ENCODE measurements around the gene FARP1.

Gene FARP1

DNA sequence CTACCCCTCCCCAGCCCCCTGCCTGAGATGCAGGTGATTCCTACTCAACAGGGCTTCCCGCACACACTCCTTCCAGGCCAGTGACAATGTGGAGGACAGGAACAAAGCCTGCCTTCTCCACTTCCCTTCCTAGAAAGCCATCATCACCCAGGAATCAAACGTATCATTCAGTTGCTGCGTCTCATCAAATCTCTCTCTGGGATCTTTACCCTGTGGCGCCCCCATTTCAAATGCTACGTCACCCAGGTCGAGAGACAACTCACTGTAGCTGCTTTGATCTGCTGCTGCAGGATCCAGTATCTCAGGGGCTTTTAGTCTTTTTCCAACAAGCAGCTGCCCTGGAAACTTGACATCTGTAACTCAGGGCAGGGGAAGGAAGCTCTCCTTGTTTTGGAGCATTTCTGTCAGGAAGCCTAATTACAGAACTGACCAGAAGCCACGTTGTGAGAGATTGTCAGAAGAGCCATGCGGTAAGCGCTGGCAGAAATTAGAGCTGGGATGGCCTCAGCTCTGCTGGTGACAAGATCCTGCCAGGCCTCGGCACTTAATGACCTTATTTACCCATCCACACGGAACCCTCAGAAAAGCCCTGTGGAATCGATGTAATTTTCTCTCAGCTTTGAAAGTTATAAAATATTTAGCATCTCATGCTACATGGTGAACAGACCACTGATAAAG is 293.5 kb downstream of the FARP1 start:
- H3K4me3 ChIP-seq (ENCODE audit: low read depth, low read length) = no peak overlapping the region
- TF ChIP-seq CTCF (IDR thresholded peaks at IDR 0.05; ENCODE audit: control insufficient read depth, extremely low read depth, insufficient read depth) = no peak
- DNase-seq (ENCODE audit: low read depth) = no peak

DNA sequence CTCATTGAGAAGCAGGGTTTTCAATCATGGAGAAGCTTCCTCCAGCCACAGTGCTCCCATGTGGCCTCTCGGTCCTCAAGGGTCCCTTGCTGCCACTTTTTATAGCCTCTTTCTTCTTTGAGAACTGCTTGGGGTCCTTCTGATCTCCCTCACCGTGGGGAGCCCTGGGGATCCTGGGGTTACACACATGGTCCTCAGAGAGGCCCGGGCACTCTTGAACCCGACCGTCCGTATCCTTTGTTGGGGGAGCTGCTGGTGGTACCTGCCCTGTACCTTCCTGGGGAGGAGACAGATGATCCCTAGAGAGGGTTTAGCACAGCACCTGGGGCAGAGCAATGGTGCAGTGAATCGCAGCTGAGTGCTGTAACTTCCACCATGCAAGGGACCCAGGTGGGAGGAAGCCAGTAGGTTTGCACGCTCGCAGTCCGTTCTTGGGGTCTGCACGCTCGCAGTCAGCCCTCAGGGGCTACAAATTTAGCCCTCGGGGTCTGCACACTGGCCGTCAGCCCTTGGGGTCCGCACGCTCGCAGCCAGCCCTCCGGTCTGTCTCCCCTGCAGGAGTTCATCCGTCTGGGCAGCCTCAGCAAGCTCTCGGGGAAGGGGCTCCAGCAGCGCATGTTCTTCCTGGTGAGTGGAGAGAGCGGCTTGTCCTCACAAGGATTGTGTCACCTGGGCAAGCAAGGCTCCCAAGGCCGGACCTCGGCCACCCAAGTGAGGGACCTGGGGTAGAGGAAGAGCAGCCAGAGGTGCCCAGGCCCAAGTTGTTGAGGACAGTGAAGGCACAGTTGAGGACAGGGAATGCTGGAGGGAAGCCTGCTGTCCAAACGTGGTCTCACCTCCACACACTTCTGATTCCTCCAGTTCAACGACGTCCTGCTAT is 295.6 kb downstream of the FARP1 start:
- no peak overlapping the region for H3K4me3 ChIP-seq (ENCODE audit: low read depth, low read length)
- DNase-seq (ENCODE audit: low read depth) = no peak

DNA sequence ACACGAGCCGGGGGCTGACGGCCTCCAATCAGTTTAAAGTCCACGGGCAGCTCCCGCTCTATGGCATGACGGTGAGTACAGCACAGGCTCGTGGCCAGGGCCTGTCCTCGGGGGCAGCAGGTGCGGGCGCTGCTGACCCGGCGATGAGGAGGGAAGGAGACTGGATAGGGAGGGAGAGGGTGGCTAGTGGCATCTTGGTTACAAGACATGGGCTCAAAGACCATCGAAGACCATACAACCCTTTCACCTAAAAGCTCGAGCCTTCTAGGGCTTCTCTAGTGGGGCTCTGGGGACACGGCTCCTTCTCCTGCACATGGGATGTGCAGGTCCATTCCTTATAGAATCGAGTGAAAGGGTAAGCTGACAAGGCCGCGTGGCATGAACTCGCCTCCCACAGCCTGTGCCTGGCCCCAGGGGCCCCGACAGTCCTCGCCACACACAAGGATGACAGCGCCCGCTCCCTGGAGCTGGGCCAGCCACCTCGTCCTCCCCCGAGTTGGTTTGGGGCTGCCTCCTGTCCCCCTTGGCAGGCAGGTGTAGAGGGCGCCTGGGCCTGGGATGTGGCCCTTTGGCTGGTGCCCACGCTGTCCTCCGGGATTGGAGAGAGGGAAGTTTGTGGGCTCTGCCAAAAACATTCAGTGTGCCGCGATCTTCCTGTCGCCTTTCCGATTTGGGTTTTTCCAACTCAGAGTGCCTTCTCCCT is 296.4 kb downstream of the FARP1 start:
- no peak for TF ChIP-seq CTCF (IDR thresholded peaks at IDR 0.05; ENCODE audit: control insufficient read depth, extremely low read depth, insufficient read depth)
- DNase-seq (ENCODE audit: low read depth) = no peak
- no peak overlapping the region for H3K4me3 ChIP-seq (ENCODE audit: low read depth, low read length)

More for the DNA sequence above, 295.6 kb downstream of the FARP1 start:
- no peak for TF ChIP-seq CTCF (IDR thresholded peaks at IDR 0.05; ENCODE audit: control insufficient read depth, extremely low read depth, insufficient read depth)

GRCh38 chr13:98439896-98440295 is 297.0 kb downstream of the FARP1 start:
- no peak overlapping the region for H3K4me3 ChIP-seq (ENCODE audit: low read depth, low read length)
- DNase-seq (ENCODE audit: low read depth) = no peak
- no peak for TF ChIP-seq CTCF (IDR thresholded peaks at IDR 0.05; ENCODE audit: control insufficient read depth, extremely low read depth, insufficient read depth)

GRCh38 chr13:98440390-98441055 is 297.6 kb downstream of the FARP1 start:
- no peak for TF ChIP-seq CTCF (IDR thresholded peaks at IDR 0.05; ENCODE audit: control insufficient read depth, extremely low read depth, insufficient read depth)
- H3K4me3 ChIP-seq (ENCODE audit: low read depth, low read length) = no peak overlapping the region
- no peak for DNase-seq (ENCODE audit: low read depth)

DNA sequence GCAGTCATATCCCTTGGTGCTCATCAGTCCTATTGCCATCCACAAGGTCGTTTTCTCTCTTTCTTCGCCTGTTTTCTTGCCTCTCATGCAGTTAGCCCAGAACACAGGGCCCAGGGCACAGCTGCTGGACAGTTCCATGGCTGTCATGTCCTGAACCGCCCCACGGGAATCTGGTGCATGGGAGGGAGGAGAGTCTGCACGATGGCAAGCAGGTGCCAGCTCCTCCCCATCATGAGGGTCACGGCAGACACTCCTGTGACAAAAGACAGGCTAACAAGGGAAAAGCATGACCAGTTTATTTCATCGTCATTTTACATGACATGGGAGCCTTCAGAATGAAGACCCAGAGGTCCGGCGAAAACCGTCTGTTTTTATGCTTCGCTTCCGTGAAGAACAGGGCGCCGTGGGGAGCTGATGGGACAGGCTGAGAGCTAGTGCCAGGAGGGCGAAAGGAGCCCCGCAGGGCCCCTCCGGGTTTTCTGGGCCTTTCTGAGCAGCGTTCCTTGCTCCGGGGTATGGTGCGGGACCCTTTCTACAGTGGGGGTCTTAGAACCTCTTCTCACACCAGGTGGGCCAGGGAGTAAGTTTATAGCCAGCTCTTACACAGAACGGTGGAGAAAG is 298.3 kb downstream of the FARP1 start:
- H3K4me3 ChIP-seq (ENCODE audit: low read depth, low read length) = no peak overlapping the region
- no peak for DNase-seq (ENCODE audit: low read depth)
- TF ChIP-seq CTCF (IDR thresholded peaks at IDR 0.05; ENCODE audit: control insufficient read depth, extremely low read depth, insufficient read depth) = no peak

All from LNCaP clone FGC (cell line).